Ishikawa (cell line): Measurements from ENCODE around the gene JARID2.

Source experiments
- CEBPB ChIP-seq: IDR thresholded peaks from 2 replicates; pipeline ENCODE4 v1.6.1; 2012
- EP300 ChIP-seq: IDR thresholded peaks from 2 replicates; pipeline ENCODE4 v1.6.1; 2012; ENCODE audit warnings: borderline replicate concordance
- RAD21 ChIP-seq: IDR thresholded peaks from 2 replicates; pipeline ENCODE4 v1.6.1; 2012; ENCODE audit warnings: low read depth
- TAF1 ChIP-seq: IDR thresholded peaks from 2 replicates; pipeline ENCODE4 v1.6.1; 2012; ENCODE audit warnings: low read depth, mild to moderate bottlenecking
- TEAD4 ChIP-seq: IDR thresholded peaks from 2 replicates; pipeline ENCODE4 v1.6.1; 2012
- YY1 ChIP-seq: IDR thresholded peaks from 2 replicates; pipeline ENCODE4 v1.6.1; 2012; ENCODE audit warnings: low read depth
- ZBTB7A ChIP-seq: IDR thresholded peaks from 2 replicates; pipeline ENCODE4 v1.6.1; 2012; ENCODE audit warnings: low read depth
- TF ChIP-seq, protein P1 (sequence below): IDR thresholded peaks from 2 replicates; pipeline ENCODE4 v1.6.1; 2012
- TF ChIP-seq, protein P2 (sequence below): IDR thresholded peaks from 2 replicates; pipeline ENCODE4 v1.6.1; 2012; ENCODE audit warnings: low read depth, mild to moderate bottlenecking

DNA sequence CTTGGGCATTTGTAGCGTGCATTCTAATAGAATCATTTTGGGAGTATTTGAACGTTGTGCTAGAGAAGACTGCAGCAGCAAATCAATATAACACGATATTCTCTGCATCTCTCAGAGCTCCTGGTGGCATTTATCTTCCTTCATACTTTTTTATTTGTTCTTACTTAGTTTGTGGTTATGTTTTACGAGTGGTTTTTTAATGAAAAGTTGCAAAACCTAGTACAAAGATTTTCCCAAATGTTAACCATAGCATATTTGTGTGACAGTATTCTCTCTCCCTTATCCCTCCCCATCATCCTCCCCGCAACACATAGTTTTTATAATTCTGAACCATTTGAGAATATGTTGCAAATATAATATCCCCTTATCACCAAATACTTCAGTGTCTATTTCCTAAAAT lies 50.4 kb downstream of the JARID2 start:
- no peak for TF ChIP-seq TAF1
- TF ChIP-seq CEBPB, result no peak
- TF ChIP-seq EP300, result no peak
- TF ChIP-seq, protein P1, sequence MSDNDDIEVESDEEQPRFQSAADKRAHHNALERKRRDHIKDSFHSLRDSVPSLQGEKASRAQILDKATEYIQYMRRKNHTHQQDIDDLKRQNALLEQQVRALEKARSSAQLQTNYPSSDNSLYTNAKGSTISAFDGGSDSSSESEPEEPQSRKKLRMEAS, result no peak
- TF ChIP-seq, protein P2, sequence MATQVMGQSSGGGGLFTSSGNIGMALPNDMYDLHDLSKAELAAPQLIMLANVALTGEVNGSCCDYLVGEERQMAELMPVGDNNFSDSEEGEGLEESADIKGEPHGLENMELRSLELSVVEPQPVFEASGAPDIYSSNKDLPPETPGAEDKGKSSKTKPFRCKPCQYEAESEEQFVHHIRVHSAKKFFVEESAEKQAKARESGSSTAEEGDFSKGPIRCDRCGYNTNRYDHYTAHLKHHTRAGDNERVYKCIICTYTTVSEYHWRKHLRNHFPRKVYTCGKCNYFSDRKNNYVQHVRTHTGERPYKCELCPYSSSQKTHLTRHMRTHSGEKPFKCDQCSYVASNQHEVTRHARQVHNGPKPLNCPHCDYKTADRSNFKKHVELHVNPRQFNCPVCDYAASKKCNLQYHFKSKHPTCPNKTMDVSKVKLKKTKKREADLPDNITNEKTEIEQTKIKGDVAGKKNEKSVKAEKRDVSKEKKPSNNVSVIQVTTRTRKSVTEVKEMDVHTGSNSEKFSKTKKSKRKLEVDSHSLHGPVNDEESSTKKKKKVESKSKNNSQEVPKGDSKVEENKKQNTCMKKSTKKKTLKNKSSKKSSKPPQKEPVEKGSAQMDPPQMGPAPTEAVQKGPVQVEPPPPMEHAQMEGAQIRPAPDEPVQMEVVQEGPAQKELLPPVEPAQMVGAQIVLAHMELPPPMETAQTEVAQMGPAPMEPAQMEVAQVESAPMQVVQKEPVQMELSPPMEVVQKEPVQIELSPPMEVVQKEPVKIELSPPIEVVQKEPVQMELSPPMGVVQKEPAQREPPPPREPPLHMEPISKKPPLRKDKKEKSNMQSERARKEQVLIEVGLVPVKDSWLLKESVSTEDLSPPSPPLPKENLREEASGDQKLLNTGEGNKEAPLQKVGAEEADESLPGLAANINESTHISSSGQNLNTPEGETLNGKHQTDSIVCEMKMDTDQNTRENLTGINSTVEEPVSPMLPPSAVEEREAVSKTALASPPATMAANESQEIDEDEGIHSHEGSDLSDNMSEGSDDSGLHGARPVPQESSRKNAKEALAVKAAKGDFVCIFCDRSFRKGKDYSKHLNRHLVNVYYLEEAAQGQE, result no peak
- no peak for TF ChIP-seq YY1
- TF ChIP-seq RAD21, result no peak
- TF ChIP-seq TEAD4, result no peak
- TF ChIP-seq ZBTB7A, result no peak
